ENCODE measurements around the gene AREG.

- TF ChIP-seq ELF1 (IDR thresholded peaks at IDR 0.05; ENCODE audit: borderline replicate concordance, low read depth) (no peak), TCF7L2 (IDR thresholded peaks at IDR 0.05; ENCODE audit: borderline replicate concordance, extremely low read depth, insufficient read depth, insufficient read length) (no peak), RAD21 (IDR thresholded peaks at IDR 0.05; ENCODE audit: low read depth) (no peak), CBX3 (IDR thresholded peaks at IDR 0.05; ENCODE audit: low read depth) (no peak), CTCF (IDR thresholded peaks at IDR 0.05 in 2 of 3, conservative IDR thresholded peaks at IDR 0.05 in 1 of 3; ENCODE audit: borderline replicate concordance in 1 of 3, insufficient read depth in 1 of 3, low read depth in 2 of 3, low read length in 2 of 3) (no peak), YY1 (IDR thresholded peaks at IDR 0.05; ENCODE audit: extremely low read depth, insufficient replicate concordance, low read depth, low read length) (no peak), SIN3A (IDR thresholded peaks at IDR 0.05; ENCODE audit: low read depth) (no peak), POLR2AphosphoS5 (IDR thresholded peaks at IDR 0.05; ENCODE audit: low read depth, low read length) (no peak), POLR2A (IDR thresholded peaks at IDR 0.05; ENCODE audit: borderline replicate concordance, extremely low read depth, insufficient read depth, insufficient read length) (no peak), ZBTB33 (IDR thresholded peaks at IDR 0.05; ENCODE audit: extremely low read depth, insufficient replicate concordance, low read length) (no peak), EZH2 (IDR thresholded peaks at IDR 0.05) (no peak), MAX (IDR thresholded peaks at IDR 0.05) (no peak), EZH2phosphoT487 (IDR thresholded peaks at IDR 0.05; ENCODE audit: borderline replicate concordance) (no peak), ATF3 (IDR thresholded peaks at IDR 0.05) (no peak)
Measured at GRCh38 chr4:74486905-74487304, 42.0 kb downstream of the AREG start.

All from HCT116 (cell line).